Left kidney (tissue), 2 donors: Measurements from ENCODE around the gene DSCAM. TPM values are rescaled to one million over a fixed set of nuclear protein-coding genes. Genes with fewer than 3 reads are reported as not detected.

ENCODE experiments used
- DNase-seq: peaks from one replicate; pipeline ENCODE4 v3.0.0-alpha.2; 2013
- polyA plus RNA-seq: library from polyadenylated mRNA; unstranded; fragments of 120-200 nt; gene quantifications from one replicate; pipeline ENCODE4 v1.2.1, GENCODE V29; 2013; ENCODE audit not compliant: insufficient read length

Gene DSCAM
- polyA plus RNA-seq, 1 donor = 0.03 TPM

- no peak for DNase-seq
Observed at GRCh38 chr21:40169971-40170370, 677.0 kb downstream of the DSCAM start.

- DNase-seq = no peak
Observed at GRCh38 chr21:40166291-40166843, 680.6 kb downstream of the DSCAM start.

DNA sequence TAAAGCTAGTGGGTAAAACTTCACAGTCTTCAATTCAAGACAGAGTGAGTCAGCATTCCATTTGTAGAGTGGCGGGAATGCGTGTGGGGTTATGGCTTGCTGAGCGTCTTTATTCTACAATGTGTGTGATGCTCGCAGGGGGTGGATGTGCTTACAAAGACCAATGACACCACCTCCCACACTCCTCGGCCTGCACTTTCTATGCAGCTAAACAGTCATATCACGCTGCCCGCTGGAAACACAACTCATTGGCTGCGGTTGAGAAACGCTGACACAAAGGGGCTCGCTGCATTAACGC, 681.2 kb downstream of the DSCAM start:
- no peak for DNase-seq

DNA sequence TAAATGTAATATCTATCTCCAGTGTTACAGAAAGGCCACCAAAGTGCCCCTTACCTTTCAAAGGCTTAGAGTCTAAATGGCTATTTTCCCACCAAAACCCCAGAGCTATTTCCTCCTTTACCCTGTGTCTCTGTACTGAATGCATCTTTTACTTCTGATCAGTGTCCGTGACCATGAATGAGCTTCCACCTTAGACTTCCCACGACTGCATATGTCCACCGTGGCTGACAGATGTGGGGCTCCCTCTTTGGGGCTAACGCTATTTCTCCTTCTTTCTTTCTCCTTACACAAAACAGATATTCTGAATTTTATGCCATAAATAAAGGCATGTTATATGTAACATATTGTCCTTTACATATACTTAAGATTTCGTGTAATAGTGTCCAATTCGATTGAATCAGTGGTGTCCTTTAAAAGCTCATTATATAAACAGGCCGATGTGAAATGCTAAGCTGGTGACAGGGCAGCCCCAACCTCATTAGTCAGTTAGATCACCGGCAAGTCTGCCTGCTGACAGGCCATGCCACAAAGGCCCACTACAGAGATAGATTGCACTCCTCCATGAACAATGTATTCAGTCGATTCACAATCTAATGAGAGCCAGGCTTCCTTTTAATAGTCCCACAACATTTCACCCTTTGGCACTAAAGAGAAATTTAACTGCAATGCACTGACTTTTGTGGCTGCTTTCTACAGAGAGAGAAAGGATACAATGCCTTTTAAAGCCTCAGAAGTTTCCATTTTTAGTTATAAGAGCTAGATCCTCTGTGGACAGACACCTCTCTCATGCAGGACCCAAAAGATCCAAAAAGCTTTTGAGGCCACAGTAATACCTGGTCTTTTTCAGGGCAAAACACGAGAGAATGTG, 681.8 kb downstream of the DSCAM start:
- DNase-seq = no peak

- no peak for DNase-seq
Observed at GRCh38 chr21:40162075-40162474, 684.9 kb downstream of the DSCAM start.

GRCh38 chr21:40160911-40161310, 686.0 kb downstream of the DSCAM start:
- no peak for DNase-seq

GRCh38 chr21:40158366-40158765, 688.6 kb downstream of the DSCAM start:
- DNase-seq = no peak

GRCh38 chr21:40155563-40155962, 691.4 kb downstream of the DSCAM start:
- no peak for DNase-seq

DNA sequence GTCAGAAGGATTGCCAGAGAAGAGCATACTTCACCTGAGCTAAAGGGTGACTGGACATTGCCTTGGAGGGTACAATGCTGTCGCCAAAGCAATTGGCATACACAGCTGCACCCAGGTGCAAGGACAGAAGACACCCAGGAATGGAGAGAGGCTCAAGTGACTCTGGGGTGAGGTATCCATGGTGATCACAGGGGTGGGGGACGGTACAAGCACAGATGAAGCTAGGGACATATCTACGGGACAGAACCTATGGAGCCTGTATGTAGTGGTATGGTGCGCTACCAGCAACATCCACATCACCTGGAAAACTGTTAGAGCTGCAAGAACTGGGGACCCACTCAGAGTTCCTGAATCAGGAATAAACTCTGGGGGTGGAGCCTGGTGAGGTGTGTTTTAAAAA, 693.6 kb downstream of the DSCAM start:
- DNase-seq = no peak

GRCh38 chr21:40152476-40152875, 694.5 kb downstream of the DSCAM start:
- no peak for DNase-seq

DNA sequence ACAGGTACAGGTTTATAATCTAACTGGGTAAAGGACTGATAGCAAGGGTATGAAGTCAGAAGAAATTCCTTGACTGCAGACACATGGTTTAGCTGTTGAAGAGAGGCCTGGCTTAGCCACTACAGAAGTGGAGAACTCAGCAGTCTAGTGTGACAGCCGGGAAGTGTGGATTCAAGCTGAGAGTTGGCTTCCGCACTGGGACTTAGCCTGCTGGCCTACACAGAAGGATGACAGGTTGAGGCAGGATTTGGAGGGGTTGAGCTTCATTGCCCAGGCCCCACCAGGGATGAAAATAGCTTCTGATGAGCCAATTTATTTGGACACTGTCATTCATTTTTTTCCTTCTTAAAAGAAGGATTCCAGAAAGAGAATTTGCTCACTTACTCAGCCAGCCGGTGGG, 695.3 kb downstream of the DSCAM start:
- no peak for DNase-seq

DNA sequence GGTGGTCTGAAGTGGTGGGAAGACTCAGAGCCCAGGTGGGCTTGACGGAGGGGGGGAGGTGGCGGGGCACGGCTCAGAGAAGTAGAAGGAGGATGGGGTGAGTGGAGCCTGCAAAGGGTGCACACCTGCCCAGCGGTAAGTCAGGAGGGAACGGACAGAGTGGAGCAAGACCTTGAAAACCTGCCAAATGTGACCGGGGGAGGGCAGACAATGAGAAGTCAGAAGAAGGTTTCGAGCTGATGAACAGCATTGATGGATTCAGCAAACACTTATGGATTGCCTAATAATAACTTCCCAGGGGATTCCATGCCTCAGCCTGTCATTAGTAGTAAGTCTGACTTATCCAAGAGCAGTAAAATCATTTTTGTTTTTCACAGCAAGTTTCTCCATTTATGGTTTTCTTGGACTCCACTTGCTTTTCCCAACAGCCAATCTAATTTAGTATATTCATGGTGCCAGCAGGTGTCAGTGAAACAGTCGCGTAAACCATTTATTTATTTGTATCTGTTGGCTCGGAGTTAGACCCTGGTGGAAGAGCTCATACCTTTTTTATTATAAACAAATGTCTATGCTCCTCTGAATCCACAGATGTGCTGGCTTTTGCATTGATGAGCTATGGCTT, 700.6 kb downstream of the DSCAM start:
- DNase-seq = no peak

- DNase-seq = peak; percentile 72
Observed at GRCh38 chr21:40143822-40144525, 703.0 kb downstream of the DSCAM start.

DNA sequence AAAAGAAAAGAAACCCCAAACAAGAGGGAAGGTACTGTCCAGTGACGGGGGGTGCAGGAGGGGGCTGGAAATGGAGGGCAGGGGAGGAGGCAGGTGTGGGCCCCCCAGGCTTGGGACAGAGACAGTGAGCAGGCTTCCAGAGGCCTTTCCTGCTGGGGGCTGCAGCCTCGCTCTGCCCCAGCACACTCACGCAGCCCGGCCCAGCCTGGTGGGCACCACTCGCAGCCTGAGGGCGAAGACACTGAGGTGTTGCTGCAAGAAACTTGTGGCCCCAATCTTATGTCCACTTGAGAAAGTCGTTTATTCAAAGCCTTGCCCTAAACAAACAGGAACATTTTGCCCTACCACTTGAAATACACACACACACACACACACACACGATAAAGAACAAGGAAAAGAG, 705.3 kb downstream of the DSCAM start:
- no peak for DNase-seq

- no peak for DNase-seq
Observed at GRCh38 chr21:40140675-40141074, 706.3 kb downstream of the DSCAM start.

DNA sequence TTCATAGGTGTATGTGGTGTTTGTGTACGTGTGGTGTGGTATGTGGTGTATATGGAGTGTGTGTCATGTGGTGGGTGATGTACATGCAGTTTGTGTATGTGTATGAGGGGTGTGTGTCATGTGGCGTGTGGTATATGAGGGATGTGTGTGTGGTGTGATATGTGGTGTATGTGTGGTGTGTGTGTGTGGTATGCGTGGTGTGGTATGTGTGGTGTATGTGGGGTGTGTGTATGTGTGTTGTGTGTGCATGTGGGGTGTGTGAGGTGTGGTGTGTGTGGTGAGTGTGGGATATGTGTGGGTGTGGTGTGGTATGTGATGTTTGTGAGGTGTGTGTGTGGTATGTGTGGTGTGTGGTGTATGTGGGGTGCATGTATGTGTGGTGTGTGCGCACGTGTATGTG, 707.3 kb downstream of the DSCAM start:
- no peak for DNase-seq

- no peak for DNase-seq
Observed at GRCh38 chr21:40136571-40136970, 710.4 kb downstream of the DSCAM start.

DNA sequence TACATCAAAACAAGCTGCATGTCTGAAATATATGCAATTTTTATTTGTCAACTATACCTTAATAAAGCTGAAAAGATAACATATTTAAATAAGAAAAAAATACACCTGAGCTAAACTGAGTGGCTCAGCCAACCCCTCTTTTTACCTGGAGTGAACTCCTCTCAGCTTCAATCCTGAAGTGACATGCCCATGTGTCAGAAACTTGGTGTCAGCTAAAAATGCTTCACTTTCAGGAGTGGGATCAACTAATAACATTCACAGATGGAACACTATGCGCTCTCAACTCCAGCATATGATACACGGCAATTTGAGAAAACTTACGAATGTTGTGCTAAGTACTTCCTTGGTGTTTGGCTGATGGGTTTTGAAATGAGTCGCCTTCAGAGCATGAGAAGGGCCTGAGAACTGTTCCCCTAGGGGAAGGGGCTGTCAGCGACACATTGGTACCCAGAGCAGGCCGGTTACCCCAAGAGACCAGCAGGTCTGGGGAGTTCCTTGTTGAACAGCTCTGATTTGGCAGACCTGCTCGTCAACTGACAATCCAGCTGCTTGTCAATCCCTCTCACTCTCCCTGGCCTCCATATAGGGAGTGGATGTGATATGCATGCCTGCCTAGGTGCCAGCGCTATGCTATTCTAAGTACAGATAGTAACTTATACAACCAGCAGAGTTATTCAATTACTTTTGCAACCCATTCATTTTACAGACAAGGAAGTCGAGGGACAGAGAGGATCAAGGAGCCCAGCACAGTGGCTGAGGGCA, 712.0 kb downstream of the DSCAM start:
- no peak for DNase-seq

DNA sequence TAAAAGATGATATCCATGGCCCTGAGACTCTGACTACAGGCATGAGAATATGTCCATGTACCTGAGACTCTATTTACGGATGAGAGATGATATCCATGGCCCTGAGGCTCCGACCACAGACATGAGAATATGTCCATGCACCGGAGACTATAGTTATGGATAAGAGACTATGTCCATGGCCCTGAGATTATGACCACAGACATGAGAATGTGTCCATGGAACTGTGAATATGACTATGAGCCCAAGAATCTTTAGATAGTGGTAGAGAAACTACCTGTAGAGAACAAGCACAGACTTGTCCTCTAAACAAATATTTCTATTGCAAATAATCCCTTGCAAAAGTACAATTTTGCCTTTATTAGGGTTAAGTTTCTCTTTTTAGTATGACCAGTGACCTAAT, 716.5 kb downstream of the DSCAM start:
- no peak for DNase-seq

- DNase-seq = no peak
Observed at GRCh38 chr21:40129809-40130208, 717.1 kb downstream of the DSCAM start.

GRCh38 chr21:40128891-40129290, 718.1 kb downstream of the DSCAM start:
- no peak for DNase-seq

- peak; percentile 40 for DNase-seq
Observed at GRCh38 chr21:40120940-40121575, 725.9 kb downstream of the DSCAM start.
